ENCODE data around the gene PITPNC1.

- TF ChIP-seq CTCF (conservative IDR thresholded peaks at IDR 0.05 in 1 of 2, IDR thresholded peaks at IDR 0.05 in 1 of 2; ENCODE audit: extremely low read depth in 1 of 2, insufficient read depth in 1 of 2, low read depth in 1 of 2, low read length in 2 of 2) (no peak), EZH2 (IDR thresholded peaks at IDR 0.05; ENCODE audit: borderline replicate concordance, low read length) (no peak)
Observed at GRCh38 chr17:67544364-67544955, 167.4 kb downstream of the PITPNC1 start.
